Left renal cortex interstitium (tissue), 4 donors: ENCODE measurements around the gene MRPL18. TPM values are rescaled to one million over a fixed set of nuclear protein-coding genes. Genes with fewer than 3 reads are reported as not detected.
"Not testable (repeated sequence)": the region's sequence is repeated elsewhere in the genome, so short reads cannot be mapped to it uniquely, and the experiment has no call there.

Experiments
- DNase-seq, 4 donors: peaks; one replicate each; pipeline ENCODE4 v3.0.0-alpha.2; 2013; ENCODE audit warnings: low read depth in 4 of 4, low spot score in 2 of 4, missing footprints in 1 of 4
- polyA plus RNA-seq, 4 donors: library from polyadenylated mRNA; unstranded; fragments of 120-200 nt; gene quantifications; one replicate each; pipeline ENCODE4 v1.2.1, GENCODE V29; 2013; ENCODE audit not compliant: insufficient read length in 4 of 4

MRPL18 gene
- polyA plus RNA-seq, 4 donors, result 62.3 to 74.6 (median 64.6) TPM

DNA sequence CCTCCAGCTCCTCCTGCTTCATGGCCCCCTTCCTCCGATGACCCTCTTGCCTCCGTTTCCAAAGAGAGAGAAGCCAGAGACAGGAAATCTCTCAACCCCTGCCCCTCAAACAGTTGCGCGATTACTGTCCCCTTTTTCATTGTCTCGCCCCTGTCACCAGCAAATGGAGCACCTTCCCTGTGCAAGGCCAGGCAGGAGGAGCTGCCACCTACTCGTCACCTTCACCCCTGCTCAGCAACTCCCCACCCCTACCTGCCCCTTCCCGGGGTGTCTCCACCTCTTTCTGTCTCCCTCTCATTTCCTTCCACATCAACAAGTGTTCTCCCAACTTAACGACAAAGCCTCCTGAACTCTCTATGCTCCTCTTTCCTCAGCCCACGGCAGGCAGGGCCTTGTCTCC, 23.5 kb downstream of the MRPL18 start:
- no peak for DNase-seq

DNA sequence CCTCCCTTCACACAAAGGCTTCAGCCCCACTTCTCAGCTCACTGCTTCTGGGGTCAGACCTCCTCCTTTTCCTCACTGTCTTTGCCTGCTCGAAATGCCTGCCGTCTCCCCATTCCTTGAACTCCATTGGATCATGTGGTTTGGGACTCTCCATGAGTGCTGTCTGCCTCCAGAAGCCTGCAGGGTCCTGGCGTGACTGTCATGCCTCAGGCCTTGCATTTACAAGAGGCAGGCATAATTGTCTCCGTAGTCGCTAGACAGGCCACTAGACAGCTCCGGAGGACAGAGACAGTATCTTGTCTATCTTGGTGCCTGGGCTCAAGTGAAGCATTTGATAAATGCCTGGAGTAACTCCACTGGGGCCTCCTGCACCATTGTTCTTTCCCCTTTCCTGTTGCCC, 25.1 kb downstream of the MRPL18 start:
- DNase-seq, result no peak

DNA sequence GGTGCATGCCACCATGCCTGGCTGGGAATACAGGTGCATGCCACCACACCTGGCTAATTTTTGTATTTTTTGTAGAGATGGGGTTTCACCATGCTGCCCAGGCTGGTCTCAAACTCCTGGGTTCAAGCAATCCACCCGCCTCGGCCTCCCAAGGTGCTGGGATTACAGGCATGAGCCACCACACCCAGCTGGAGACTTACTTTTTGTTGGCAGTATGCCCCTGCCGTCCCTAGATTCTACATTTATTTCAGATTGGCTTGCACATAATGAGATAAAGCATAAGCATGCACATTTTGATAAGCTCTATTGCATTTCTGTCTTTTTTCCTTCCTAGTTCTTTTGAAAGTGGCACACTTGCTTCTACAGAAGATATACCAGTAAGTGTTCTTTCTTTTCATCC, 26.5 kb downstream of the MRPL18 start:
- not testable (repeated sequence) for DNase-seq

- DNase-seq, result no peak
These were observed 27.9 kb downstream of the MRPL18 start for GRCh38 chr6:159817951-159818739.

GRCh38 chr6:159819098-159819497, 28.8 kb downstream of the MRPL18 start:
- DNase-seq, result no peak

DNA sequence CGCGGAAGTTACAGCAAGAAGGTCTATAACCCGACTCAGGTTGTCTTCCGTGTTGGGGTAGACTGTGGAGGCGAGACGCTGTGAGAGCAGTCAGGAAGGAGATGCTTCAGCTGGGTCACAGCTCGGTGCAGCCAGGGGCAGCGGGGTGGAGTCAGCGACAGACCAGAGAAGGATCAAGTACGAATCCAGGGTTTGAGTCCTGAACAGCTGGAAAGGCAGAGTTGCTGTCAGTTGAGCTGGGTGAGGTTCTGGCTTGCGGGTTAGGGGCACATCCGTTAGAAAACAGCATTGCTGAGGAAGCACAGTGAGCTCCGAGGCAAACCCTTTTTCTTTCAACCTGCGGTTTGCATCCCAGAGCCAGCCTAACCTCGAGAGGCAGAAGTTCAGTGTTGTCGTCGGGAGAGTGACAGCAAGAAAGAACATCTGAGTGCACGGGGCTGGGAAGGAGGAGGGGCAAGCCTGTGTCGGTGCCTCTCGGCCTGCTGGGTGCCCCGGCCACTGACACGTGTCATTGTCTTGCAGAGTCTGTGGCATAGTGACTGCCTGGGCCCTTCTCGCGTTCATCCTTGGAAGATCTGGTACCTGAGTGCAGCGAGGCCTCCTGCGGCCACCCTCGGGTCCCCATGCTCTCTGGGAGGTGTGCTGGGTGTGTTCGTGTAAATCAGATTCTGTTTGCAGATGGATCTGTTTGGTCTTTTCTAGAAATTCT, 29.8 kb downstream of the MRPL18 start:
- no peak for DNase-seq

DNA sequence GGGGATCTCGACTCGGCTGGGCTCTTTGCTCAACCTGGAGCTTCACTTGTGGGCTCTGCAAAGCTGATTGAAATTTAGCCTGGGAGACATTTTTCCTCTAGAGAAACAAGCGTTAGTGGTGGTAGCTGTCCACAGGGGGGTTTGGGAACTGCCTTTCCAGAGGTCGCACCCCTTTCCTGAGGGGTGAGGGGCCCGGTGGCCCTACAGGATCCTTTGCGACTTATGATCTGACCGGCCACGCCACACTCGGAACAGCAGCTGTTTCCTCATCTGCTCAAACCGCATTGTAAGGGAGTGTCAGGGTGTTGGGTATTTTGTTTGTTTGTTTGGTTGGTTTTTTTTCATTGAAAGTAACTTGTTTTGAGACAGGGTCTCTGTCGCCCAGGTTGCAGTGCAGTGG, 30.9 kb downstream of the MRPL18 start:
- DNase-seq, result no peak

DNA sequence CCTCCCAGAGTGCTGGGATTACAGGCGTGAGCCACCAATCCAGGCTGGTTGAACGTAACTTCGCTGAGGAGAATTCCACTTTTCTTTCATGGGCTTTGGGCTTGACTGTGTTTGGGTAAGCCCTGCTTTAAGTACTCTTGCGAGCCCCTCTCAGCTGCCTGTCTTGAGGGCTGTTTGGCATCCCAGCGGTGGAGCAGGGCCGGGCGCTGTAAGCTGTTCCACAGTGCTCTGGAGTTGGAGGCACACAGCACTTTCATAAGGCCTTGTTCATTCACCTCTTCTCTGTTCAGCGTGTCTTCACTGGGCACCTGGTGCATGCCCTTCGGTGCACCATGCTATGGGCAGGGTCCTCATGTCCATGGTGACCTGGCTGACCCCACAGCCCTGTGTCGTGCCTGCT, 31.5 kb downstream of the MRPL18 start:
- DNase-seq, result no peak

DNA sequence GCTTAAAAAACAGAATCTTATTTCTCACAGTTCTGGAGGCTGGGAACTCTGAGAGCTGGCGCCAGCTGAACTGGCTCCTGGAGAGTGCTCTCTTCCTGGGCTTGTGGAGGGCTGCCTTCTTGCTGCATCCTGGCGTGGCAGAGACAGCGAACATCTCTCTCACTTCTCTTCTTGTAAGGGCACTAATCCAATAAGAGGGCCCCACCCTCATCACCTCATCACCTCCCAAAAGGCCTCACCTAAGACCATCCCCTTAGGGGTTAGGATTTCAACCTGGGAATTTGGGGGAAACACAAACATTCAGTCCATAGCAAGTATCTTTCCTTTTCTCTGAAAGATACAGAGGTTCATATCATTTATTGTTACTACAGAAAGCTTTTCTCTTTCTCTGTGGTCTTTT, 33.7 kb downstream of the MRPL18 start:
- DNase-seq, result no peak

DNA sequence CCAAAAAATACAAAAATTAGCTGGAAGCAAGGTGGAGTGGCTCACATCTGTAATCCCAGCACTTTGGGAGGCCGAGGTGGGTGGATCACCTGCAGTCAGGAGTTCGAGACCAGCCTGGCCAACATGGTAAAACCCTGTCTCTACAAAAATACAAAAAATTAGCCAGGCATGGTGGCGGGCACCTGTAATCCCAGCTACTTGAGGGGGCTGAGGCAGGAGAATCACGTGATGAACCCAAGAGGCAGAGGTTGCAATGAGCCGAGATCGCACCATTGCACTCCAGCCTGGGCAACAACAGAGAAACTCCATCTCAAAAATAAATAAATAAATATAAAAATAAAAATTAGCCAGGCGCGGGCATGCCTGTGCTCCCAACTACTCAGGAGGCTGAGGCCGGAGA, 34.4 kb downstream of the MRPL18 start:
- not testable (repeated sequence) for DNase-seq

GRCh38 chr6:159826004-159826403, 35.7 kb downstream of the MRPL18 start:
- DNase-seq, result no peak

GRCh38 chr6:159826968-159827647, 36.8 kb downstream of the MRPL18 start:
- no peak for DNase-seq

GRCh38 chr6:159828074-159828473, 37.8 kb downstream of the MRPL18 start:
- no peak for DNase-seq

DNA sequence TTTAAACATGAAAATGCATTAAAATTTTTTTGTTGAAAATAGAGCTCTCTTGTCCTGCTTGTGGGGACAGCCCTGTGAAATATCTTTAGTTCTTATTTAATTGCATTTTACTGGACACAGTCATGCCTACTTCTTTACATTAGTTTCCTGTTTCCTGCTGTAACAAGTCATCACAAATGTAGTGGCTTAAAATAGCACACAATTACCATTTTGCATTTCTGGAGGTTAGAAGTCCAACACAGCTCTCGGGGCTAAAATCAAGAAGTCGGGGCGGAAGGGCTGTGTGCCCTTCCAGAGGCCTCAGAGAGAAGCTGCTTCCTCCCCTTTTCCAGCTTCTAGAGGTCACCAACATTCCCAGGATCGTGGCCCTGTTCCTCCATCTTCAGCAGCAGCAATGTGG, 39.3 kb downstream of the MRPL18 start:
- DNase-seq, result no peak

- no peak for DNase-seq
These were observed 40.5 kb downstream of the MRPL18 start for GRCh38 chr6:159830501-159831372.

- DNase-seq, result no peak
These were observed 41.1 kb downstream of the MRPL18 start for GRCh38 chr6:159831373-159831679.

DNA sequence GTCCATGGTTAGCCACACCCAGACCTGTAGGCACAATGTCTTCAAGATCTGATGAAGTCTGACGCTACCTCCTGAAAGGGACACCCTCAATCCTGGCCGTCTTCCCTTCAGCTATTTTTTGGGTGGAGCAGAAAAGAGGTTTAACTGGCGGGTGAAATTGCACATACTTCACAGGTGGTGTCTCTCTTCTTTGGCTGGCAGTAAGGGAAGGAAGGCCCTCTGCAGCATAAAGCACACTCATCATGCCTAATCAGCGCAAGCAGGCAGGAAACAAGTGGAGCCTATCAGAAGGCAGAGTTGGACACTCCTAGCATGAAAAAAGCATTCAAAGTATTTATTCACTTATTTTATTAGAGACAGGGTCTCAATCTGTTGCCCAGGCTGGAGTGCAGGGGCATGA, 42.7 kb downstream of the MRPL18 start:
- DNase-seq, result no peak

DNA sequence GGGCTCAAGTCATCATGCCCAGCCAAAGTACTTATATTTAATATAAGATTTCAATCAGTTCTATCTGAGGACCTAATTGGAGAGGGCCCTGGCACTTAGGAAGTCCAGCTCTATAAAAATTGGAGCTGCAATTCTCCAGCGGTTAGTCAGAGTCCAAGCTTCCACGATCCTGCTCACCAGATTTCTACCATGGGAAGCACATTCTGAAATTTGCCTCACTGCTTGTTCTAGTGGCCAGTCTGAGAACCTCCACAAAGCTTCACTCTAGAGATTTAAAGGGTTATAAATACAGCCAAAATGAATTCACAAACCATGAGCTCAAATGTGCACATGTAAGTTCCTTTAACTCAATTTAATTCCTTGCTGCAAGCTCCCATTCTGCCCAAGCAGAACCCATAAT, 43.3 kb downstream of the MRPL18 start:
- DNase-seq, result no peak

DNA sequence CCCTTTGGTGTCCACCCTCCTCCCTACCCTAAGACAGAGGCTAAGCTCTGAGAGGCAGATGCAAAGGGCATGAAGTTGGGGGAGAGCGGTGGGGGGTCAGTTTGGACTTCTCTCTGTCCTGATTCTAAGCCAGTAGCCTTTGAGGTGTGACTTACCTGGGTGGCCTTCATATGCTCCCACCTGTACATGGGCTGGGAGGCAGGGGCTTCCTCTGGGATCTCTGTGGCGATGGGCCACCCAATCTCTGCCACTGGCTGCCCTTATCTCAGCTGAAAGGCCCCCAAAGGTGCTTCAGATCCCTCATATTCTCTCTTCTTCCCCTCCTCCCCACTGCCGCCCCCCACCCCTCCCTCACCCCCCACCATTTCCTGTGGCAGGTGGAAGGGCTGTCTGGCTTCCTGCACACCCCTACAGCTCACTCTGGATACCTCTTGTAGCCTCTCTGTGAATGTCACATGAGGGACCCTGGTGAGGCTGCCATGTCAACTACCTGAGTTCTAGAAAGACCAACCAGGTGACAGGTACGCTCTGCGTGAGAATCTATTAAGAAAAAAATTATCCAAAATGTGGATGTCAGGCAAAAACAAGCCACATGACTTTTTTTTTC, 43.8 kb downstream of the MRPL18 start:
- no peak for DNase-seq

DNA sequence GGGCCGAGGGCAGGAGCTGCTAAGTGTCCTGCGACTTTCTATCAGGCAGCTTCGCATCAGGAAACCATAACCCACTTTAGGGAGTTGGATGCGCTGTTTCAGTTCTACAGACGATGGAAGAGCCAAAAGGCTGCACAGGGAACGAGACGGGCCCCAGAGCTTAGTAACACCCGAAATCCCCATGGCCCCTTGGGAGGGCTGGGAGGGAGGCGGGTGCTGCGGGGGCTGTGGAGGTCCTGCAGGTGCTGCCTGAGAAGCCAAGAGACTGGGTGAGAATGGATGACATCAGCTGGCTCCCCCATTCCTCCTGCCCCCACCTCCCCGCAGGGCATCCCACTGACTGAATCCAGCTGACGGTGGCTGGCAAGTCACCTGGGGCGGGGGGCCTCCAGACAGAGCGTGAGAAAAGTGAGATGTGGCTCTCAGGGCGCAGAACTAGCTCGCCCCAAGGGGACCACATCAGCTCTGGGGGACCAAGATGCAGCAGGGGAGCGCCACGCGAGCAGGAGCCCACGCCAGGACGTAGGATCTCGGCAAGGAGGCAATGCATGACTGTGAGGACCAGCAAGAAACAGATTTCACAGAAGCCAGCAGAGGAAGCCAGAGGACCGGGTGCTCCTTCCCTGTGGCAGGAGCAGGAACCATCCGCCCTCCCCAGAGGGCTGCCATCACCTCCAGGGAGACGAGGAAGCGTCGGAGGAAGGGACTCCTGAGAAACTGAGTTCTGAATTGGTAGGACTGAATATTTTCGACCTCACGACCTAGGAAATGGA, 46.6 kb downstream of the MRPL18 start:
- no peak for DNase-seq
